NCI-H345 (cell line): ENCODE measurements around the gene LAMB3.
A peak's percentile ranks its signal among the peaks of the same experiment; 100 is the strongest.

Experiments
- DNase-seq: peaks from one replicate; lab custom pipeline; 2025; lab: John Stamatoyannopoulos, UW

Gene LAMB3

DNA sequence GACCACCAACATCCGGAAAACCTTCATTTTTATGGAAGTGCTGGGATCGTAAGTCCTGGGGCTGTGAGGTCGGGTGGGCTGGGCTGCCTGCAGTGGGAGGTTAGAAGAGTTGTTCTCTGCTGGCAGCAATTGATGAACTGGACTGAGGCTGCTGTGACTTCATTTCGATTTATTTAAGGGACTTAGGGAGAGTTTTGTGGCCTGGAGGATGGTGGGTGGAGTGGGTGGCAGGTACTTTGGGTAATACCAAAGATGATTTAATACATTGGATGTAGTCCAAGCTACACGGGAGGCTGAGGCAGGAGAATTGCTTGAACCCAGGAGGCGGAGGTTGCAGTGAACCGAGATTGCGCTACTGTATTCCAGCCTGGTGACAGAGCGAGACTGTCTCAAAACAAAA, 57.2 kb downstream of the LAMB3 start:
- no peak for DNase-seq

DNA sequence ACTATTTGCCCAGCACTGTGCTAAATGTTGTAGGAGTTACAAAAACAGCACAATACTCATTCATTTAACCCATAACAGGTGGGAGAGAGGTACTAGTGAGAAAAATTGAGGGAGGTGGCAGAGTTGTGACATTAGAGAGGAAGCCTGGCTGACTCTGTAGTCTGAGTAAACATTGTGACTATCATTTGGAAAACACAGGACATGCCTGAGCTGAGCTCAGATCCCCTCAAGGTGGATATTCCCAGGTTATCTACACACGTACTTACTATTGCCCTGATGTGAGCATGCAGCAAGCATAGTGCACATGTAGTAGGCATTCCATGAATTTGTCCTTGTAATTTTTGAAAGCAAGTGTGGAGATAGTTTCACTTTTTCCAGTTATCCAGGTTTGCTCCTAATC, 57.8 kb downstream of the LAMB3 start:
- DNase-seq = no peak

DNA sequence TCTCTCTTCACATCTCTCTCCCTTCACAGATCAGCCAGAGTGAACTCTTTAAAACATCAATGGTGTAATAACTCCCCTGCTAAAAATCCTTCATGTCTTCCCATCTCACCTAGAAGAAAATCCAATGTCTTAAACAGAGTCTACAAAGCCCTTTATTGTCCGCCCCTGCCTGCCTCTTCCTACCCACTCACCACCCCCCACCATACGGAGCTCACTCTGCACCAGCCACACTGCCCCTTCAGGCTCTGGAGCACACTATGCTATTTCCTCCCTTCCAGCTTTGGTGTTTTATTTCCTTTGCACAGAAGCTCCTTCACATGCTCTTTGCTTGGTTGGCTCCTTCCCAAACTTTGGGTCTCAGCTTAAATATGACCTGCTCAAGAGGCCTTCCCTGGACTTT, 58.5 kb downstream of the LAMB3 start:
- DNase-seq = no peak

DNA sequence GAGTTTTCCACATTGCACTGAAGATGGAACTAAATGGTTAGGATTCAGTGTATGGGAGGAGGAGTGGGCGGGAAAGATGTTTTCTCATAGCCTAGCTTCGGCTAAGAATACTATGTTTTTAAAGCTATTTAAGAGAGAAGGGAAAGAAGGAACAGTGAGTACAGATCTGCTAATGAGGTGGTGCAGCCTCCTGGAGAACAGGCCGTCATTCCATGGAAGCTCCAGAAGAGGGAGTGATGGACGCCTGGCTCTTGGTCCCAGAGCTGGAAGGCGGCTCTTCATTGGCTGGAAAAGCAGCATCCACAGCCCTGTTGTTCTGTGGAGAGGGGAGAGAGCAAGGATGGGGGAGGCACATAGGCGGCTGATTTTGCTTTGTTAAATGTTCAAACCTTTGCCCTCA, 61.8 kb downstream of the LAMB3 start:
- peak; percentile 14 for DNase-seq

DNA sequence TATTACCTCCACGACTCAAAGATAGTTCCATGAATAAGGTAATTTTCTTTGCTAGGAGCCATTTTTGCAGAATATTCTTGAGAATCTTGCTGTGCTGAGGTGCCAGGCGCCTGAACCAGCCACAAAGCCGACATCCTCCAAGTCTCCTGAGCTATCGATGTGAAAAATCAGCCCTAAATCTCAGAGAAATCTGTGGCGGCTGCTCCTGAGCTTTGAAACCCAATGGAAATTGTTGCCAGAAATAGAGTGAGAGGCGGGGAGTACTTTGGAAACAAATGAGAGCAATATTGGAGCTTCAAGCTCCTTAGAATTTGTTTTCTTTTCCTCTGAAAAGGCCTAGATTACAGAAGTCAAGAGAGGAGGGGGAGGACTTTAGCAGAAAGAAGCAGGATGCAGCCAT, 62.4 kb downstream of the LAMB3 start:
- no peak for DNase-seq

DNA sequence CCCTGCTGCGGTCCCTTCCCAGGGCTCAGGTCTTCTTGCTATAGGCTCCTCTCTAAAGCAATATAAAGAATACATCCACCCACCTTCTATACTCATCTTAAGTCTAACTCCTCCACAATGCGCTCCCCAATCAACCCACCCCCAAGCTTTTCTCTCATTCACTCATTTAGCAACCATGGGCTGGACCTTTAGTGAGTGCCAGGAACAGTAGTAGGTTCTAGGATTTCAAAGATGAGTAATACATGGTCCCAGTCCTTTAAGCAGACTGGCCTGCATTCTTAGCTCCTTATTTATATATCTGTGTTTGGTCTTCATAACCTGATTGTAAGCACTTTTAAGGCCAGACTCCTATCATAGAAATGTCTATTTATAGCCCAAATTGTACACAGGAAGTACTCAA, 62.8 kb downstream of the LAMB3 start:
- no peak for DNase-seq

DNA sequence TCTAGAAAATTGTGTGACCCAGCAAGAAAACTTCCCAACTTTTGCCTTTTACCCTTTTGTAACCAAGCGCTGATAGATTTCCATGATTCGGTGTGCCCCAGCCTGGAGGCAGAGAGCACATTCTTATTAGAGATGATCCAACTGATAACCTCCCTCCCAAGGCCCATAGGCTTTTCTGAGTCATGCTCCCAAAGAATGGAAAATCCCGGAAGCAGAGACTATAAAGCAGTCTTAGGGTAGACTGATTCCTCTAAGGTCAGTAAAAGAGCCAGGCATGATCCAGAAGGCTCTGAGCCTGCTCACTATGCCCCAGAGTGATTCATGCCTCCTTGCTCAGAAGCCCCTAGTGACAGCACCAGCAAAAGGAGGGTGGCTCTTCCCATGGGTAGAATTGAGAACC, 64.4 kb downstream of the LAMB3 start:
- DNase-seq = no peak

DNA sequence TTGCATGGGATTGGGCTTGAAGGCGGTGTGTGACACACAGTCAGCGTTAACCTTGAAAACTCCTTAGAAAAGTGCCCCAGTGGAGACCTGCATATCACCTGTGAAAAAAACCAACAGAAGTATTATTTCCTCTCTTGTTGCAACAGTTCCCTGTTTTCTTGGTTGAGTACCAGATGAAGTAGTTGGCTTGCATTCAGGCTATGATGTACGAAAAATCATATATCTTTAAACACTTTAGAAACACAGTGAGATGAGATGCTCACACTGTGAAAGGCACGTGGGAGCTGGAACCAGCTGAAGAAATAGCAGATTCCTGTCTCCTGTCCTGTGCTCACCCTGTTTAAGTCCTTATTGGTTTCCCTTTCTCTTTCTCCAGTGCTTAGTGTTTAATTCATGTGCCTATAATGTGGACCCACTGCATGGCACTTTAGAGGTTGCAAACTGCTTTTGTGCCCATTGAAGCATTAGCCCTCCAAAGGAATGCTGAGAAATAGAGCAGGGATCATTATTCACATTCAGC, 65.9 kb downstream of the LAMB3 start:
- no peak for DNase-seq

DNA sequence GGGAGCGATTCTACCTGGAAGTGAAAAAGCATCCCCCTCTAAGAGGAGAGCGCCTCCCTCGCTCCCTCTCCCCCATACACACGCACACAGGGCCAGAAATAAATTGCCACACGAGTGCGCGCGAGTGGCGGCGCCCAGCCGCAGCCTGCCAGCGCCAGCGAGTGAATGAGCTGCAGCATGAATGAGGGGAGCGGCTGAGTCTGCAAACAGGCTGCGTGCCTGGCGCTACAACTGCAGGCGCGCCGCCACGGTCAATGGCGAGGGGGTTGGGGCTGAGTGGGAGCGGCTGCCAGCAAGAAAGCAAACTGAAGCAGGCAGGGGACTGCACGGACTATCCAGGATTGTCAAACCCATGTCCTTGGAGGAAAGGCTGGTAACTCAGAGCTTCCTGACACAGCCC, 66.6 kb downstream of the LAMB3 start:
- peak; percentile 50 for DNase-seq

DNA sequence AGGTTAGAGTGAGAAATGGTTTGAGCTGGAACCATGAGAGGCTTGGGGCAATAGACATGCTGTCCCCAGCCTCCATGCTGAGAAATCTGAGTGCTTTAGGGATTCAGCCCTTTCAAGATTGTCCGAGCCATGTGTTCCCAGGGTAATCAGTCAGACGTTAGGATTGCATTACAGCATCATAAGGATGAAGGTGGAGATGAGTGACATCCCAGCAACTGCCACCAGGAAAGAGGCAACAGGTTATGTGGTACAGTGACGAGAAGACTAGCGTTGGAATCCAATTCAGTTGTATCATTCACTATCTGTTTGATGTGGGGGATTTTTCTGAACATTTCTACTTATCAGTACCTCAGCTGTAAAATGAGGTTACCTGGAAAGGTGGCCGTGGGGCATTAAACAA, 67.0 kb downstream of the LAMB3 start:
- DNase-seq = no peak

DNA sequence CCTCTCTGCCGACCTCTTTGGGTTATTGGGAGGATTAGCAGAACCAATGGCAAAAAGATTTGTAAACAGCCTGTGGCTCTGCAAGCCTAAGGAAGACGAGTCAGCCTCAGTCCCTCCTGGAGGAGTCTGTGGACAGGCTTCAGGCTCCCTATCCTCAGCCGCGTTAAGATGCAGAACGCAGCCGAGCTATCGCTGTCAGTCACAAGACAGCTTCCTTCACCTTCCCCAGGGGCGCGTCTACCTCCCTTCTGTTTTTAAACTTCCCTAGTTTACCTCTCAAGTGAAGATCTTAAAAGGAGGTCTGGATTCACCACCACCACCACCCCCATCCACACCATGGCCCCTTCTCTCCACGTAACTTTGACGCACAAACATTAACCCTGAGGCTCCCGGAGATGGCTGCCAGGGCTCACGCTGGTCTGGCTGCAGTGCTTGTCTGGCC, 68.0 kb downstream of the LAMB3 start:
- no peak for DNase-seq

DNA sequence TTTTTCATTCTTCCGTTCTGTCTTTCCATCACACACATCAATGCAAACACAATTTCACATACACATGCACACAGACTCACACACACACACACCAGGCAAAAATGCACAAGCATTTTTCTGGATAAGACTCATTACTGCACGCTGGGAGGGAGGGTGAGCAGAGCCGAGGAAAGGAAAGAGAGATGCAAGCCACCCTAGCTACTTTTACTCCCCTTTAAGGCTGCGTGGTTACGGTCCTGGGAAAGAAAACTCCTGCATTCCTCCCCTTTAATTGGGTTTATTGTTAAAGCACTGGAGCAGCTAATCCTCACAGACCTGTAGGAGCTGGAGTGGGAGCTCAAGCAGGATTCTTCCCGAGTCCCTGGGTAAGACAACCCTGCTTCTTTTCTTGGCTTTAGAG, 68.8 kb downstream of the LAMB3 start, which contains the start of gene CAMK1G:
TSS of gene CAMK1G (plus strand) at position 307 of the 400 bp plus-strand sequence. CDS start 11,270 bp downstream, outside the sequence.
- no peak for DNase-seq

DNA sequence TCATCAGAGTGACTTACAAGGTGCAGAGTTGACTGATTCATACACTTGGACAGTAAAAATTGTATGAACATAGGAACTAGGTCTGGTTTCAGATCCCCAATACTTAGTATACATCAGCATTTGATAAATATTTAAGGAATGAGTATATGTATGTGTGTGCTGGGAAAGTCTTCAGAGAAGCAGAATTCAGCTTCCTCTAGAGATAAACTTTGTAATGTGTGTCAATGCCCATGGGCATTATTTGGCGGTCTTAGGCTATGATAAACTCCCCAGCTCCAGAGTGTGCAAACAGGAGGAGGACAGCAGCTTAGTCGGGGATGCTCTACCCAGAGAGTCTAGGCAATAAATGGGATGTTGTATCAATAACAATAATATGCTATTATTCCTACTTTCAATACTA, 71.6 kb downstream of the LAMB3 start:
- no peak for DNase-seq

DNA sequence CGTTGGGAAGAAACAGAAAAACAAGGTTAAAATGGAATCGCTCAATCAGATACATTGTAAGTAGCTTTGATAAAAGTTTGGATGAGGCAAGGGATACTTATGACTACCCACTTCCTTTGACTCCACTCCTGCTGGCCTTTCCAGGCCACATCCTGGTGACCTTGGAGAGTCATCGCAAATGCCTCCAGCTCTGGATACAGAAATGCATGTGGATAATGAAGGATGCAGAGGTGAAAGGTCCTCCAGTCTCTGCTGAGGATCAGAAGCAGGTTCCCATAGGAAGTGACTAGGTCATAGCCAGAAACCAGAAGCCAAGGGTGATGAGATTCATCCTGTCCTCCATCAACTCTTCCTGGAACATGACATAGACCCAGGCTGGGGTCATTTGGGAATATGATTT, 74.9 kb downstream of the LAMB3 start:
- DNase-seq = no peak

DNA sequence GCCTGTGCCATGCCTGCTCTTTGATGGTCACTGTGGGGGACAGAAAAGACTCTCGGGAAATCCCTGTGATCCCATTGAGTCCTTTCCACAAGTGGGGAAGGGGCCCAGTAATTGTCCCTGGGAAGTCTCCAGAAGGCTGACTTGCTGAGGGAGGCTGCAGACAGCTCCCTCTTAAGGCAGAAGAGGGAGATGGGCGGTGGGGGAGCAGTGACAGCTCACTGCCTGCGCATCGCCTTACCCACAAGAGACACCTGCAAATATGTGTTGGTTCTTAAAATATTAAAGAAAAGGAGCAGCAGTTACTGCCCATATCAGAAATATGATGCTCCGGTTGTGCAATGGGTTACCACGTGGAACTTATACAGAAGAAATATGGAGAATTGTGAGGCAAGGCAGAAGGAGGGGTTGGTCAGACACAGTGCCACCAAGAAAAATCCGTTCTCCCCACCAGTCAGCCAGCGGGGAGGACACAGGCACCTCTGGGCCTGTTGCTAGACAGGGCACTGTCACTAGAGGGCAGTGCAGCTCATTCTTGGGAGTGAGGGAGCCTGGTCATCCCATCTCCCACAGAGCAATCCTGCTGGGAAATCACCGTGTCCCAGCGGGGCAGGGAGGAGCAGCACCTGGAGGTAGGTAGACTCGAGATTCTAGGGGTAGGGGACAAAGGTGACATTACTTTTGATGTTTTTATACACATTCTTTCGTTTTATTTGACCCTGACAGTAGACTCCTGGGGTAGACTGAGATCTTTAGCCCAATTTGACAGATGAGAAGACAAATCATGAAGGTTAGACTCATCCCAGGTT, 75.6 kb downstream of the LAMB3 start:
- DNase-seq = peak; percentile 72

DNA sequence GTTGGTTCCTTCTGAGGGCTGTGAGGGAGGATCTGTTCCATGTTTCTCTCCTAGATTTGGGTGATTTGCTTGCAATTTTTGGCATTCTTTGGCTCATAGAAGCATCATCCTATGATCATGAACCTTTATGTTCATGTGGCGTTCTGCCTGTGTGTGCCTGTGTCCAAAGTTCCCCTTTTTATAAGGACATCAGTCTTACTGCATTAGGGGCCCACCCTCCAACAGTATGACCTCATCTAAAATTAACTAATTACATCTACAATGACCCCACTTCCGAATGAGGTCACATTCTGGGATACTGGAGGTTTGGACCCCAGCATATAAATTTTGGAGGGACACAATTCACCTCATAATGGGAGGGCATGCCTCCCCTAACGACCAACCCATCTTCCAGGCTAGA, 81.5 kb downstream of the LAMB3 start:
- no peak for DNase-seq

DNA sequence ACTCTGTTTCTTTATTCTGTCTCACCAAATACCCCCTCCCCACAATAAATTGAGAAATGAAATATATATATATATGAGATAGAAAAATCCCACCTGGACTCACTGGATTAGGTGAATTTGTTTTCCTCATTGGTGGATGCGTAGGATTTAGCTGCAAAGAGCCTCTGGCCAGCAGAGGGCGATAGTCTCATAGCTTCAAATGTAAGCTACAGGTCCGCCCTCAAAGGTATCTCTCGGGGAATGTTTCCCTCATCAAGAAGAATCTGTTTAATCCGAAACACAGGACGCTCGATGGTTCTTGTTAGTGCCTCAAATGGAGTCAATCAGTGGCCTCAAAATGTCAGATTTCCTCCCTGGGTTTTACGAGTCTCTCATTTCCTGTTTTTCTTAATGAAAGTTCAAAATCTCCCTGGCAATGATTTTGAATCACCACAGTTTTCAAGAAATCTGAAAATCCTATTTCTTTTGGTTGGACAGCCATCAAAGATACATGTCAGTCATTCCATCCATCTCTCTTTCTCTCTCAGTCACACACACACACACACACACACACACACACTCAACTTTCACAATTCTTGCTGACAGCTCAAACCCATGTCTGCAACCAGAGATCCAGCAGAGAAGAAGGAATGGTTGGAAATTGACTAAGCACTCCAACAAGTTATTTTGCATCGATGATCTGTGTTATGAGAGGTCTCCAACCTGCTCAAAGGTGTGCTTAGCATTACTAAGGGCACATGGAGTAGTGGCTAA, 82.6 kb downstream of the LAMB3 start:
- DNase-seq = peak; percentile 82

DNA sequence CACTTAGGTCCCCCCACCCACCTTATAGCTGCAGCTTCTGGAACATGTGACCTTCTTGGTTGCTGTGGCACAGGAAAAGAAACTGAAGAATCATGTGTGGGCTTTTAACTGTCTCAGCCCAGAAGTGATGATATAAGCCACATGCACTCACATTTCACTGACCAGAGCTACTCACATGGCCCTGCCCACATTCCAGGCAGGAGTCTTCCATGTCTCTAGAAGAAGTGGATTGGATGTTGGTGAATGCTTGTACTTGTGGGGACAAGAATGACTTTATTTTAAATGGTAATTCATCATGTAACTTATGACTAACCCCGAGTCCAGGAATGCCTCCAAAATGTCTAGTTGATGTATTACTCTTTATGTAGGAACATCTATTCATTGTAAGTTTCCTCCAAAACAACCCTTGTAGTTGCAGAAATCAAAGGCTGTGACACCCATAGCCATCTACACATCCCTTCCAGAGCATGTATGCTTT, 84.5 kb downstream of the LAMB3 start:
- DNase-seq = no peak

DNA sequence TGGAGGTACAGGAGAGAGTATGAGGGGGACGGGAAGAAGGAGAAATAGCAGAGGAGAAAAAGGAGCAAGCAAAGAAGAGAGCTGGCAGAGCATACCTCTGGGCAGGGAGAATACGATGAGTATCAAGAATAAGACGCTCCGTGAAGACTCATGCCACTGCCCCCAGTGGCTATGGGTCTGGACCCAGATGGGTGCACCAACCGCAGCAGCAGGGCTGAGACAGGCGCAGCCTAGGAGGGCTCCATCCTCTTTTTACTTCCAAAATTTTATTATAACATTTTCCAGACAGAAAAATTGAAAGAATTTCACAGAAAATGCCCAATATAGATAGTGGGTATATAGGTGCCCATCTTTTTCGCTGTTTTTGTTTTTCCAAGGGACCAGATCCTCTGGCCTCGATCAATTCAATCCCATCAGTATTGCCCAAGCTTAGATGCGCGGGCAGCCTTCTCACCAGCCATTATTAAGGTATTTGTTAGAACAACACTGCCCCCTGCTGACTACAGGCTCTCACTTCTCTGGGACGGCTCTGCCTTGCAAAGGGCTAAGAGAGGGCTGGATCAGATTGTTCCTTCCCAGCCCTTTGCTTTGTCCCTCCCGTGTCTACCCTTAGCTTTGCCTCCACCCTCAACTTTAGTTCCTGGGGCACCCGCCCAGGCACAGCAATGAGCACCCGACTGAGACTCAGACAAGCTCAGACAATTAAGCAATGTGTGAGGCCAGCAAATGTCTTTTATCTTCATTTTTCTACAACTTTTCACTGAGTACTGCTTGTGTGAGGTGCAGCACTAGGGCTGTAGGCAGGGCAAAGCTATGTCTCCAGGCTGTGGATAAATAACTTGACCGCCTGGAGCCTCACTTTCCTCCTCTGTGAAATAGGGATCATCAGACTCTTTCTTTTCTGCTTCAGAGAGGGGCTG, 86.2 kb downstream of the LAMB3 start:
- peak; percentile 86 for DNase-seq
